Fibroblast of pulmonary artery (primary cell): Measurements from ENCODE around the gene DCLRE1C.

ENCODE experiments used
- DNase-seq: peaks from one replicate; pipeline ENCODE4 v3.0.0-alpha.2; 2010; ENCODE audit warnings: low read depth
- H3K4me3 ChIP-seq: replicated peaks from 2 replicates; pipeline ENCODE4 v1.5.1; 2011; ENCODE audit warnings: low read depth, mild to moderate bottlenecking, control low read depth, low read length, moderate library complexity
- CTCF ChIP-seq: IDR thresholded peaks from 2 replicates; pipeline ENCODE4 v1.5.1; 2011; ENCODE audit warnings: mild to moderate bottlenecking, control low read depth, low read length, inconsistent platforms; ENCODE audit errors: missing control alignments

Gene DCLRE1C

GRCh38 chr10:14904316-14904732 lies 49.6 kb downstream of the DCLRE1C start:
- TF ChIP-seq CTCF = peak; percentile 68

GRCh38 chr10:14891151-14891550 lies 62.7 kb downstream of the DCLRE1C start:
- H3K4me3 ChIP-seq = no peak overlapping the region
- DNase-seq = no peak
- no peak for TF ChIP-seq CTCF

More at GRCh38 chr10:14904316-14904732, 49.6 kb downstream of the DCLRE1C start:
- peak; percentile 53 for DNase-seq
- no peak overlapping the region for H3K4me3 ChIP-seq

DNA sequence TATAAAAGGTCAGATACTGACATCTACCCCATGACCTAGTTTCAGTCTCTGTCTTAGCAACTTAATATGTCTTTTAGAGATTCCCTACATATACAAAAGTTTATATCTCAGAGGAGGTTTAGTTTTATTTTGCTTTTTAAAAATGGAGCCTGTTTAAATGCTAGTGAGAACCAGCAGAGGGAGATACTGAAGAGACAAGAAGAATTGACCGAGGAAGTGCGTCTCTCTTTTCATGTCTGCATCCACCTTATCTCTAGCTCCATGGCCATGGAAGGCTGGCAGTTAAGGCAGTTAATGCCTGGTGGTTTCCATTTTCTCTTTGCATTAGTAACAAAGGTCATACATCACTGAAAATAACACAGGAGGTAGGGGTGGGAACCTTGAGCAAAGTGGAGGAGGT lies 64.6 kb downstream of the DCLRE1C start:
- no peak overlapping the region for H3K4me3 ChIP-seq
- DNase-seq = peak; percentile 29
- TF ChIP-seq CTCF = peak; percentile 42

- H3K4me3 ChIP-seq = no peak overlapping the region
- no peak for DNase-seq
- TF ChIP-seq CTCF = no peak
These were observed 69.8 kb downstream of the DCLRE1C start for GRCh38 chr10:14884082-14884481.

- no peak for TF ChIP-seq CTCF
- DNase-seq = peak; percentile 10
- H3K4me3 ChIP-seq = peak overlapping the region; percentile 78
These were observed 73.7 kb downstream of the DCLRE1C start for GRCh38 chr10:14880229-14880628.

DNA sequence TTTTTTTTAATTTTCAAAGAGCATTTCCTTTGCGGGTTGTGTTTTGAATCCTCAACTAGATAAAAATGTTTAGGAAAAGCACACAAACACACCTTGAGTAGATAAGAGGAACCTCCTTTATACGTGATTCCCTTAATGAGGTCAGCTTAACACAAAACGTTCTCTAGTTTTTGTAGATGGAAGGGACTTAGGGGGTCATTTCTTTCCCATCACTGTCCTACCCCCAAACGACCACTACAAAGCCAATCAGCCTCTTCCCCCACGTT lies 74.0 kb downstream of the DCLRE1C start:
- DNase-seq = no peak
- peak overlapping the region; percentile 78 for H3K4me3 ChIP-seq
- TF ChIP-seq CTCF = no peak

GRCh38 chr10:14879124-14879927 lies 74.6 kb downstream of the DCLRE1C start:
- H3K4me3 ChIP-seq = peak overlapping the region; percentile 78
- no peak for TF ChIP-seq CTCF
- DNase-seq = no peak
